ENCODE data around the gene DRC7. TPM values are rescaled to one million over a fixed set of nuclear protein-coding genes. Genes with fewer than 3 reads are reported as not detected.

Gene DRC7
- total and polyA plus RNA-seq, 9 of the 15 experiments (the other 6 are each of a cell fraction or from before 2014, with no cell fraction given) = 0.04 to 0.33 (median 0.12) TPM; not detected in 3

DNA sequence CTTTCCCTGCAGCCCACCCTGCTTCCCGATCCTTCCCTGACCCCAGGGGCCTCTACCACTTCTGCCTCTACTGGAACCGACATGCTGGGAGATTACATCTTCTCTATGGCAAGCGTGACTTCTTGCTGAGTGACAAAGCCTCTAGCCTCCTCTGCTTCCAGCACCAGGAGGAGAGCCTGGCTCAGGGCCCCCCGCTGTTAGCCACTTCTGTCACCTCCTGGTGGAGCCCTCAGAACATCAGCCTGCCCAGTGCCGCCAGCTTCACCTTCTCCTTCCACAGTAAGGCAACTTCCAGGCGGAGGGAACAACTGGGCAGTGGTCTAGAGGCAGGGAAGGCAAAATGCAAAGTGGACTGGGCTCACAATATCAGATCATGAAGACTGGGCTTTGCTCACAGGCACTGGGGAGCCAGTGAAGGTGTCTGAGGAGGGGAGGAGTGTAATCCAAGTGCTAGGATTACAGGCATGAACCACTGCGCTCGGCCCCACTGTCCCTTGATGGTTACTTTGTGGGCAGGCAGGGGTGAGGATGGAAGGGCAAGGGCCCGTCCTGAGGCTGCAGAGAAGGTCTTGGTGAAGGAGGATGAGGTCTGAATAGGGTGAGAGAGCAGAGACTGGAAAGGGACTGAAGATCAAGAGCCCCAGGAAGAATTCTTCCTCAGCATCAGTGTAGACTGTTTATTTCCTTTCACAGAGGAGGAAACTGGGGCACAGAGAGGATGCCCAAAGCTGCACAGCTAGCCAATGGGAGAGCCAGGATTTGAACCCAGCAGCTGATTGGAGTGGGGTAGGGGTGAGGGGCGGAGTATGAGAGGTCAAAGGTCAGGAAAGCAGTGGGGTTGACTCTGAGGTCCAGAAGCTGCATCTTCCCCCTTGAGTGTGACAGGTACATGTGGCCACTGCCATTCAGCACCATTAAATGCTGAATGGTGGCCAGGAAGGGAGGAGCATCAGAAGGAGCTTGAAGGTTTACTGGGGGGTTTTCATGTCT is 43.0 kb upstream of the DRC7 start (continued):
- no peak for TF ChIP-seq SMAD2 (IDR thresholded peaks at IDR 0.05; ENCODE audit: low read depth, low read length)
- TF ChIP-seq, protein P1, sequence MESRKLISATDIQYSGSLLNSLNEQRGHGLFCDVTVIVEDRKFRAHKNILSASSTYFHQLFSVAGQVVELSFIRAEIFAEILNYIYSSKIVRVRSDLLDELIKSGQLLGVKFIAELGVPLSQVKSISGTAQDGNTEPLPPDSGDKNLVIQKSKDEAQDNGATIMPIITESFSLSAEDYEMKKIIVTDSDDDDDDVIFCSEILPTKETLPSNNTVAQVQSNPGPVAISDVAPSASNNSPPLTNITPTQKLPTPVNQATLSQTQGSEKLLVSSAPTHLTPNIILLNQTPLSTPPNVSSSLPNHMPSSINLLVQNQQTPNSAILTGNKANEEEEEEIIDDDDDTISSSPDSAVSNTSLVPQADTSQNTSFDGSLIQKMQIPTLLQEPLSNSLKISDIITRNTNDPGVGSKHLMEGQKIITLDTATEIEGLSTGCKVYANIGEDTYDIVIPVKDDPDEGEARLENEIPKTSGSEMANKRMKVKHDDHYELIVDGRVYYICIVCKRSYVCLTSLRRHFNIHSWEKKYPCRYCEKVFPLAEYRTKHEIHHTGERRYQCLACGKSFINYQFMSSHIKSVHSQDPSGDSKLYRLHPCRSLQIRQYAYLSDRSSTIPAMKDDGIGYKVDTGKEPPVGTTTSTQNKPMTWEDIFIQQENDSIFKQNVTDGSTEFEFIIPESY (CRISPR knock-in tag; IDR thresholded peaks at IDR 0.05) = peak; percentile 72
- TF ChIP-seq XRCC5 (IDR thresholded peaks at IDR 0.05; ENCODE audit: low read depth, low read length) = no peak
- no peak for TF ChIP-seq FUS (optimal IDR thresholded peaks at IDR 0.05; ENCODE audit: low read depth, low read length)
- no peak for TF ChIP-seq ZZZ3 (IDR thresholded peaks at IDR 0.05)
- no peak for TF ChIP-seq CTBP1 (IDR thresholded peaks at IDR 0.05; ENCODE audit: borderline replicate concordance)
- TF ChIP-seq ESRRA (IDR thresholded peaks at IDR 0.05; ENCODE audit: borderline replicate concordance, low read depth) = no peak
- no peak for TF ChIP-seq NFIX (CRISPR knock-in tag; IDR thresholded peaks at IDR 0.05; ENCODE audit: low read depth)
- TF ChIP-seq NFE2L1 (tag; IDR thresholded peaks at IDR 0.05; ENCODE audit: borderline replicate concordance, low read depth) = no peak
- no peak for TF ChIP-seq MXI1 (IDR thresholded peaks at IDR 0.05; ENCODE audit: low read depth, low read length)
- TF ChIP-seq, protein P2, sequence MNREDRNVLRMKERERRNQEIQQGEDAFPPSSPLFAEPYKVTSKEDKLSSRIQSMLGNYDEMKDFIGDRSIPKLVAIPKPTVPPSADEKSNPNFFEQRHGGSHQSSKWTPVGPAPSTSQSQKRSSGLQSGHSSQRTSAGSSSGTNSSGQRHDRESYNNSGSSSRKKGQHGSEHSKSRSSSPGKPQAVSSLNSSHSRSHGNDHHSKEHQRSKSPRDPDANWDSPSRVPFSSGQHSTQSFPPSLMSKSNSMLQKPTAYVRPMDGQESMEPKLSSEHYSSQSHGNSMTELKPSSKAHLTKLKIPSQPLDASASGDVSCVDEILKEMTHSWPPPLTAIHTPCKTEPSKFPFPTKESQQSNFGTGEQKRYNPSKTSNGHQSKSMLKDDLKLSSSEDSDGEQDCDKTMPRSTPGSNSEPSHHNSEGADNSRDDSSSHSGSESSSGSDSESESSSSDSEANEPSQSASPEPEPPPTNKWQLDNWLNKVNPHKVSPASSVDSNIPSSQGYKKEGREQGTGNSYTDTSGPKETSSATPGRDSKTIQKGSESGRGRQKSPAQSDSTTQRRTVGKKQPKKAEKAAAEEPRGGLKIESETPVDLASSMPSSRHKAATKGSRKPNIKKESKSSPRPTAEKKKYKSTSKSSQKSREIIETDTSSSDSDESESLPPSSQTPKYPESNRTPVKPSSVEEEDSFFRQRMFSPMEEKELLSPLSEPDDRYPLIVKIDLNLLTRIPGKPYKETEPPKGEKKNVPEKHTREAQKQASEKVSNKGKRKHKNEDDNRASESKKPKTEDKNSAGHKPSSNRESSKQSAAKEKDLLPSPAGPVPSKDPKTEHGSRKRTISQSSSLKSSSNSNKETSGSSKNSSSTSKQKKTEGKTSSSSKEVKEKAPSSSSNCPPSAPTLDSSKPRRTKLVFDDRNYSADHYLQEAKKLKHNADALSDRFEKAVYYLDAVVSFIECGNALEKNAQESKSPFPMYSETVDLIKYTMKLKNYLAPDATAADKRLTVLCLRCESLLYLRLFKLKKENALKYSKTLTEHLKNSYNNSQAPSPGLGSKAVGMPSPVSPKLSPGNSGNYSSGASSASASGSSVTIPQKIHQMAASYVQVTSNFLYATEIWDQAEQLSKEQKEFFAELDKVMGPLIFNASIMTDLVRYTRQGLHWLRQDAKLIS (CRISPR knock-in tag; IDR thresholded peaks at IDR 0.05) = no peak
- TF ChIP-seq GABPB2 (CRISPR knock-in tag; conservative IDR thresholded peaks at IDR 0.05) = no peak
- peak; percentile 47; the same call in 1 of the 2 replicates for TF ChIP-seq SMARCA5 (IDR thresholded peaks at IDR 0.05)
- no peak for TF ChIP-seq NFATC3 (IDR thresholded peaks at IDR 0.05)
- TF ChIP-seq MTF1 (CRISPR knock-in tag; IDR thresholded peaks at IDR 0.05; ENCODE audit: borderline replicate concordance) = no peak
- TF ChIP-seq ZNF444 (CRISPR knock-in tag; IDR thresholded peaks at IDR 0.05) = no peak
- TF ChIP-seq SREBF1 (IDR thresholded peaks at IDR 0.05; ENCODE audit: borderline replicate concordance, low read depth, low read length) = no peak
- 0 out of 2 replicates have a peak, but pooled peaks have one; percentile 37 for TF ChIP-seq ARID2 (IDR thresholded peaks at IDR 0.05)
- TF ChIP-seq, protein P3, sequence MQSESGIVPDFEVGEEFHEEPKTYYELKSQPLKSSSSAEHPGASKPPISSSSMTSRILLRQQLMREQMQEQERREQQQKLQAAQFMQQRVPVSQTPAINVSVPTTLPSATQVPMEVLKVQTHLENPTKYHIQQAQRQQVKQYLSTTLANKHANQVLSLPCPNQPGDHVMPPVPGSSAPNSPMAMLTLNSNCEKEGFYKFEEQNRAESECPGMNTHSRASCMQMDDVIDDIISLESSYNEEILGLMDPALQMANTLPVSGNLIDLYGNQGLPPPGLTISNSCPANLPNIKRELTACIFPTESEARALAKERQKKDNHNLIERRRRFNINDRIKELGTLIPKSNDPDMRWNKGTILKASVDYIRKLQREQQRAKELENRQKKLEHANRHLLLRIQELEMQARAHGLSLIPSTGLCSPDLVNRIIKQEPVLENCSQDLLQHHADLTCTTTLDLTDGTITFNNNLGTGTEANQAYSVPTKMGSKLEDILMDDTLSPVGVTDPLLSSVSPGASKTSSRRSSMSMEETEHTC (IDR thresholded peaks at IDR 0.05) = no peak
- TF ChIP-seq TAF9B (IDR thresholded peaks at IDR 0.05; ENCODE audit: partially characterized antibody) = no peak
- no peak for TF ChIP-seq ZFPM2 (CRISPR knock-in tag; IDR thresholded peaks at IDR 0.05)
